ENCODE data around the gene SPATA6. TPM values are rescaled to one million over a fixed set of nuclear protein-coding genes. Genes with fewer than 3 reads are reported as not detected.

The SPATA6 gene
- total RNA-seq, 1 donor from 2014 or later = 30.1 TPM

- no peak for DNase-seq (ENCODE audit: low spot score)
These were observed 217.8 kb downstream of the SPATA6 start for GRCh38 chr1:48254254-48254653.

- DNase-seq (ENCODE audit: low spot score) = no peak
These were observed 220.2 kb downstream of the SPATA6 start for GRCh38 chr1:48251821-48252220.

GRCh38 chr1:48251323-48251722, 220.7 kb downstream of the SPATA6 start:
- no peak for DNase-seq (ENCODE audit: low spot score)

GRCh38 chr1:48250572-48250971, 221.4 kb downstream of the SPATA6 start:
- peak; percentile 82 for DNase-seq (ENCODE audit: low spot score)

GRCh38 chr1:48249868-48250267, 222.1 kb downstream of the SPATA6 start:
- no peak for DNase-seq (ENCODE audit: low spot score)

GRCh38 chr1:48248356-48248755, 223.6 kb downstream of the SPATA6 start:
- DNase-seq (ENCODE audit: low spot score) = no peak

GRCh38 chr1:48246727-48247126, 225.3 kb downstream of the SPATA6 start:
- peak; percentile 86 for DNase-seq (ENCODE audit: low spot score)

Other genes with a start within 250 kb of the SPATA6 start
- gene SLC5A9, start 249.5 kb downstream of the SPATA6 start, total RNA-seq = 15.2 TPM

Data from mucosa of gallbladder (tissue), 1 donor.